Neural cell (in vitro differentiated cells): ENCODE measurements around the gene STAT2. TPM values are rescaled to one million over a fixed set of nuclear protein-coding genes. Genes with fewer than 3 reads are reported as not detected.
"Not testable (repeated sequence)": the region's sequence is repeated elsewhere in the genome, so short reads cannot be mapped to it uniquely, and the experiment has no call there.

Experiments used
- H2AFZ ChIP-seq: fragments of 200-600, 300-800 bp; sonication (generic), shearing (Covaris generic); 2 replicates; pipeline ENCODE4 v1.6.0; 2014; ENCODE audit warnings: low read depth, mild to moderate bottlenecking, antibody characterized with exemption, low read length, moderate library complexity
- H3F3A ChIP-seq: fragments of 200-600 bp; shearing (Covaris generic); 2 replicates; pipeline ENCODE4 v1.6.1; 2016; ENCODE audit warnings: mild to moderate bottlenecking, moderate library complexity, mixed read lengths, antibody characterized with exemption, low read length; ENCODE audit not compliant: insufficient read depth, poor library complexity, severe bottlenecking
- H3K27ac ChIP-seq: fragments of 200-600, 300-800 bp; sonication (generic), shearing (Covaris generic); 2 replicates; pipeline ENCODE4 v1.5.1; 2014; ENCODE audit warnings: mild to moderate bottlenecking, low read length, moderate library complexity
- H3K27me3 ChIP-seq: fragments of 300-800, 200-600 bp; sonication (generic), shearing (Covaris generic); 2 replicates; pipeline ENCODE4 v1.6.0; 2014; ENCODE audit warnings: mild to moderate bottlenecking, low read depth, low read length, moderate library complexity; ENCODE audit not compliant: insufficient read depth
- H3K36me3 ChIP-seq: fragments of 300-800, 200-600 bp; sonication (generic), shearing (Covaris generic); 2 replicates; pipeline ENCODE4 v1.5.1; 2014; ENCODE audit warnings: mild to moderate bottlenecking, antibody characterized with exemption, low read length, moderate library complexity; ENCODE audit not compliant: insufficient read depth
- H3K4me2 ChIP-seq: fragments of 300-800, 200-600 bp; sonication (generic), shearing (Covaris generic); 2 replicates; pipeline ENCODE4 v1.6.0; 2014; ENCODE audit warnings: mild to moderate bottlenecking, low read length
- H3K4me3 ChIP-seq: fragments of 300-800, 200-600 bp; sonication (generic), shearing (Covaris generic); 2 replicates; pipeline ENCODE4 v1.5.1; 2014; ENCODE audit warnings: mild to moderate bottlenecking, low read length, moderate library complexity
- H3K79me2 ChIP-seq: fragments of 200-600 bp; shearing (Covaris generic); replicated peaks from 2 replicates; pipeline ENCODE4 v1.6.0; 2014; ENCODE audit warnings: mild to moderate bottlenecking, low read length, moderate library complexity; ENCODE audit not compliant: insufficient read depth
- H3K9ac ChIP-seq: fragments of 300-800, 200-600 bp; sonication (generic), shearing (Covaris generic); 2 replicates; pipeline ENCODE4 v1.6.1; 2016; ENCODE audit warnings: mild to moderate bottlenecking, low read length, mixed read lengths
- H3K9me2 ChIP-seq: fragments of 200-600 bp; shearing (Covaris generic); 2 replicates; pipeline ENCODE4 v1.6.1; 2016; ENCODE audit warnings: mild to moderate bottlenecking, low read length, mixed read lengths; ENCODE audit not compliant: insufficient read depth
- H3K9me3 ChIP-seq: fragments of 200-600, 300-800 bp; sonication (generic), shearing (Covaris generic); 2 replicates; pipeline ENCODE4 v1.6.1; 2016; ENCODE audit warnings: mild to moderate bottlenecking, mixed run types, low read length, moderate library complexity, mixed read lengths
- H4K20me1 ChIP-seq: fragments of 200-600 bp; shearing (Covaris generic); 2 replicates; pipeline ENCODE4 v1.6.1; 2016; ENCODE audit warnings: mild to moderate bottlenecking, mixed run types; ENCODE audit not compliant: insufficient read depth
- CTCF ChIP-seq: fragments of 450-650 bp; IDR thresholded peaks from 2 replicates; pipeline ENCODE4 v1.5.1; 2014; ENCODE audit warnings: antibody characterized with exemption, mild to moderate bottlenecking, moderate library complexity; ENCODE audit not compliant: poor library complexity, severe bottlenecking
- EP300 ChIP-seq: fragments of 450-650 bp; conservative IDR thresholded peaks from 2 replicates; pipeline ENCODE4 v1.6.1; 2014; ENCODE audit warnings: antibody characterized with exemption, mild to moderate bottlenecking, moderate library complexity; ENCODE audit not compliant: poor library complexity, severe bottlenecking
- EZH2 ChIP-seq: fragments of 200-600, 300-800 bp; shearing (Covaris generic), sonication (generic); IDR thresholded peaks from 2 replicates; pipeline ENCODE4 v1.6.1; 2014; ENCODE audit warnings: antibody characterized with exemption, low read length, borderline replicate concordance, mild to moderate bottlenecking; ENCODE audit not compliant: insufficient read depth, poor library complexity, severe bottlenecking
- MXI1 ChIP-seq: fragments of 450-650 bp; conservative IDR thresholded peaks from 2 replicates; pipeline ENCODE4 v1.6.1; 2014; ENCODE audit warnings: antibody characterized with exemption, mild to moderate bottlenecking; ENCODE audit not compliant: poor library complexity, severe bottlenecking
- POLR2AphosphoS5 ChIP-seq: IDR thresholded peaks from 2 replicates; pipeline ENCODE4 v1.6.1; 2012
- RAD21 ChIP-seq: fragments of 450-650 bp; conservative IDR thresholded peaks from 2 replicates; pipeline ENCODE4 v1.6.1; 2014; ENCODE audit warnings: antibody characterized with exemption, mild to moderate bottlenecking, moderate library complexity
- REST ChIP-seq: IDR thresholded peaks from 2 replicates; pipeline ENCODE4 v1.6.1; 2012; ENCODE audit warnings: borderline replicate concordance
- SMC3 ChIP-seq: fragments of 450-650 bp; conservative IDR thresholded peaks from 2 replicates; pipeline ENCODE4 v1.6.1; 2014; ENCODE audit warnings: antibody characterized with exemption, mild to moderate bottlenecking, moderate library complexity; ENCODE audit not compliant: poor library complexity
- TAF1 ChIP-seq: IDR thresholded peaks from 2 replicates; pipeline ENCODE4 v1.6.1; 2012; ENCODE audit warnings: low read depth
- polyA plus RNA-seq: library from polyadenylated mRNA; depleted of rRNA; stranded (reverse); fragments of >200 nt; gene quantifications from 2 replicates; pipeline ENCODE4 v1.2.3, GENCODE V29; 2014

Gene STAT2
- polyA plus RNA-seq, 1 donor from 2014 or later, result 88.2 TPM

DNA sequence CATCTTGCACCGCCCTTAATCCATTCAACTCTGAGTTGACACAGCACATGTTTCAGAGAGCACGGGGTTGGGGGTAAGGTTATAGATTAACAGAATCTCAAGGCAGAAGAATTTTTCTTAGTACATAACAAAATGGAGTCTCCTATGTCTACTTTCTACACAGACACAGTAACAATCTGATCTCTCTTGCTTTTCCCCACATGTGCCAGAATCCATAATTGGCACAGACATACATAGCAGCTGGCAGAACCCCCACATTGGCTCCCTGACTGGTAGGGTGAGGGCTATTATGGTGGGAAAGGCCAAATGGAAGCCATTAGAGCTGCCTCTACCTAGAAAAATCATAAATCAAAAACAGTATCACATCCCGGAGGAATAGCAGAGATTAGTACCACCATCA lies 41.2 kb upstream of the STAT2 start:
- H3K79me2 ChIP-seq, H3K9me3 ChIP-seq, H3K27me3 ChIP-seq, H3K27ac ChIP-seq, H2AFZ ChIP-seq, H3K9me2 ChIP-seq, H3F3A ChIP-seq, H3K36me3 ChIP-seq, H3K4me2 ChIP-seq, H3K9ac ChIP-seq, H3K4me3 ChIP-seq, H4K20me1 ChIP-seq: not testable (repeated sequence)

- not testable (repeated sequence) for H3K9me2 ChIP-seq, H3K27me3 ChIP-seq, H3K27ac ChIP-seq, H3K36me3 ChIP-seq, H3K79me2 ChIP-seq, H3F3A ChIP-seq, H3K4me3 ChIP-seq, H2AFZ ChIP-seq, H3K9ac ChIP-seq, H3K9me3 ChIP-seq, H4K20me1 ChIP-seq, H3K4me2 ChIP-seq
Observed at GRCh38 chr12:56399466-56399865, 39.6 kb upstream of the STAT2 start.

GRCh38 chr12:56398324-56398723 lies 38.4 kb upstream of the STAT2 start:
- Histone ChIP-seq H3K9ac (no peak overlapping the region), H3K79me2 (no peaks in the 10 kb centered on the region), H3K36me3 (no peaks in the 10 kb centered on the region), H3K27me3 (no peaks in the 10 kb centered on the region), H4K20me1 (no peaks in the 10 kb centered on the region), H3K9me2 (no peaks in the 10 kb centered on the region), H3F3A (no peaks in the 10 kb centered on the region), H2AFZ (no peak overlapping the region), H3K27ac (no peak overlapping the region), H3K4me2 (no peak overlapping the region), H3K9me3 (no peaks in the 10 kb centered on the region), H3K4me3 (no peak overlapping the region)
- TF ChIP-seq MXI1 (no peak), RAD21 (no peak)

- Histone ChIP-seq H4K20me1 (no peaks in the 10 kb centered on the region), H3K27me3 (no peaks in the 10 kb centered on the region), H3K9ac (no peak overlapping the region), H3K4me3 (no peak overlapping the region), H3K27ac (no peak overlapping the region), H3K79me2 (no peaks in the 10 kb centered on the region), H3F3A (no peaks in the 10 kb centered on the region), H3K36me3 (no peaks in the 10 kb centered on the region), H3K9me3 (no peaks in the 10 kb centered on the region), H2AFZ (no peak overlapping the region), H3K9me2 (no peaks in the 10 kb centered on the region), H3K4me2 (no peak overlapping the region)
- TF ChIP-seq POLR2AphosphoS5 (no peak), RAD21 (no peak), CTCF (no peak), SMC3 (no peak), EZH2 (no peak), TAF1 (no peak), EP300 (no peak), REST (no peak), MXI1 (no peak)
Observed at GRCh38 chr12:56392331-56392730, 32.4 kb upstream of the STAT2 start.
